Mesendoderm (in vitro differentiated cells): ENCODE measurements around the gene FAM111A.
A peak's percentile ranks its signal among the peaks of the same experiment; 100 is the strongest.

ENCODE experiments used
- DNase-seq: peaks from one replicate; pipeline ENCODE4 v3.0.0; 2013
- H2AK5ac ChIP-seq: 2 replicates; pipeline ENCODE4 v1.6.1; 2013; ENCODE audit warnings: low read length, inconsistent platforms
- H2BK120ac ChIP-seq: 2 replicates; pipeline ENCODE4 v1.6.1; 2013; ENCODE audit warnings: low read depth, mild to moderate bottlenecking, low read length, moderate library complexity, mixed read lengths
- H2BK15ac ChIP-seq: replicated peaks from 2 replicates; pipeline ENCODE4 v1.6.1; 2013; ENCODE audit warnings: low read depth, mild to moderate bottlenecking, moderate library complexity
- H2BK5ac ChIP-seq: 2 replicates; pipeline ENCODE4 v1.6.1; 2013; ENCODE audit warnings: low read length, inconsistent platforms
- H3K18ac ChIP-seq: 2 replicates; pipeline ENCODE4 v1.6.1; 2013; ENCODE audit warnings: mild to moderate bottlenecking, low read length, mixed read lengths
- H3K23ac ChIP-seq: one replicate; pipeline ENCODE4 v1.6.1; 2013; ENCODE audit warnings: low read length
- H3K27ac ChIP-seq: 2 replicates; pipeline ENCODE4 v1.5.1; 2013; ENCODE audit warnings: low read depth, mild to moderate bottlenecking, inconsistent platforms, low read length, moderate library complexity
- H3K27me3 ChIP-seq: 2 replicates; pipeline ENCODE4 v1.6.1; 2013; ENCODE audit warnings: low read length, control low read depth, mild to moderate bottlenecking, inconsistent platforms; ENCODE audit not compliant: insufficient read depth, poor library complexity
- H3K36me3 ChIP-seq: 2 replicates; pipeline ENCODE4 v1.6.1; 2013; ENCODE audit warnings: low read length, inconsistent platforms; ENCODE audit not compliant: control insufficient read depth, insufficient read depth
- H3K4ac ChIP-seq: one replicate; pipeline ENCODE4 v1.6.1; 2013; ENCODE audit warnings: low read depth, mild to moderate bottlenecking, low read length, moderate library complexity
- H3K4me1 ChIP-seq: 2 replicates; pipeline ENCODE4 v1.6.1; 2013; ENCODE audit warnings: low read depth, low read length, inconsistent platforms; ENCODE audit not compliant: control insufficient read depth
- H3K4me2 ChIP-seq: 2 replicates; pipeline ENCODE4 v1.6.1; 2013; ENCODE audit warnings: low read length
- H3K4me3 ChIP-seq: 2 replicates; pipeline ENCODE4 v1.5.1; 2013; ENCODE audit warnings: mild to moderate bottlenecking, low read length
- H3K56ac ChIP-seq: one replicate; pipeline ENCODE4 v1.6.1; 2013; ENCODE audit warnings: low read length
- H3K79me1 ChIP-seq: 2 replicates; pipeline ENCODE4 v1.6.1; 2013; ENCODE audit warnings: low read length, inconsistent platforms
- H3K79me2 ChIP-seq: 2 replicates; pipeline ENCODE4 v1.6.1; 2013; ENCODE audit warnings: mild to moderate bottlenecking, low read length; ENCODE audit not compliant: control insufficient read depth, insufficient read depth
- H3K9ac ChIP-seq: 2 replicates; pipeline ENCODE4 v1.6.1; 2013; ENCODE audit warnings: low read length, inconsistent platforms
- H4K5ac ChIP-seq: one replicate; pipeline ENCODE4 v1.6.1; 2013; ENCODE audit warnings: low read length
- H4K8ac ChIP-seq: one replicate; pipeline ENCODE4 v1.6.1; 2013; ENCODE audit warnings: low read depth, mild to moderate bottlenecking, control low read depth, low read length, moderate library complexity
- WGBS: extraction: QIAGEN DNeasy Blood & Tissue Kit; methylation state at CpG from one replicate; pipeline ENCODE4 v1.1.7; 2013; ENCODE audit warnings: low lambda C conversion rate, missing lambda C conversion rate; ENCODE audit not compliant: insufficient coverage; ENCODE audit errors: extremely low coverage; 5-methylcytosine and 5-hydroxymethylcytosine counted together

The FAM111A gene

DNA sequence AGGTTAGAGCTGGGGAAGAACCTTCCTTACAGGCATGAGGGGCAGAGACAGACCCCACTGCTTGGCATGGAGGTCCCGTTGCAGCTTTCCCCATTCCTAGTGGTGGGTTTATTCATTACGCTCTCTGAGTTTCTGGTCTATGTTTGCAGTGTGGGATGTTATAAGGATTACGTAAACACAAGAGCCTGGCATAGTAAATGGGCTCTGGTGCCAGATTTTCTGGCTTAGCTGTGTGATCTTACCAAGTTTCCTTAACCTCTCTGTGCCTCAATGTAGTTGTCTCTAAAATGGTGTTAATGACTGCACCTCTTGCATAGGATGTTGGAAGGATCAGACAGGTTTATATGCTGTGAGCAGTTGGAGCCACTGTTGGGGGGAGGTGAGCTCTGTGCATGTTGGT lies 44.4 kb downstream of the FAM111A start:
- no peaks in the 10 kb centered on the region for H3K79me1 ChIP-seq
- H3K9ac ChIP-seq, result no peak overlapping the region
- H3K27me3 ChIP-seq, result no peaks in the 10 kb centered on the region
- no CpG with 5 or more reads among the region's 3 CpGs for WGBS
- H4K8ac ChIP-seq, result no peak overlapping the region
- H3K56ac ChIP-seq, result no peak overlapping the region
- no peak overlapping the region for H2BK15ac ChIP-seq
- H2BK5ac ChIP-seq, result no peak overlapping the region
- DNase-seq, result no peak
- no peak overlapping the region for H3K4me2 ChIP-seq
- H3K27ac ChIP-seq, result no peak overlapping the region
- H3K4ac ChIP-seq, result no peak overlapping the region
- no peak overlapping the region for H3K4me3 ChIP-seq
- no peak overlapping the region for H4K5ac ChIP-seq
- no peaks in the 10 kb centered on the region for H3K36me3 ChIP-seq
- H3K18ac ChIP-seq, result no peak overlapping the region
- no peak overlapping the region for H2BK120ac ChIP-seq
- H3K4me1 ChIP-seq, result no peaks in the 10 kb centered on the region
- no peak overlapping the region for H3K23ac ChIP-seq
- H3K79me2 ChIP-seq, result no peaks in the 10 kb centered on the region
- H2AK5ac ChIP-seq, result no peak overlapping the region

DNA sequence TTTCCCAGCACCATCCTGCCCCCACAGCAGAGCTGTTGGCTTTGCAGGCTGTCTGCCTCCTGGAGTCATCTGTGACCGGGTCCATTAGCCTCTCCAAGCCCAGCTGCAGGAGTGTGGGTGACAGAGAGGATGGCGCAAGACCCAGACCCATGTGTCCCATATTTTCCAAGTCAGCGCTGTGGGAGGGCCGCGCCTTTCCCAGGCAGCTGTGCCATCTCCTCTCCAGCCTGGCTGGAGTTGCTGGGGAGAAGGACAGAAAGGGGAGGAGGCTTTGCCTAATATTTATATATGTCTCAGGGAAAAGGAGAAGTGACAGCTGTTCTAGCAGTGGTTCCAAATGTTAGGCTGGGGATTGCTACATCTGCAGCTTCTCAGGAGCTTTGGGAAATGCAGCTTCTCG lies 44.9 kb downstream of the FAM111A start:
- Histone ChIP-seq H3K56ac (no peak overlapping the region), H3K23ac (no peak overlapping the region), H3K4me3 (no peak overlapping the region), H3K18ac (no peak overlapping the region), H3K4ac (no peak overlapping the region), H4K8ac (no peak overlapping the region), H3K79me2 (no peaks in the 10 kb centered on the region), H2AK5ac (no peak overlapping the region), H2BK15ac (no peak overlapping the region), H3K27ac (no peak overlapping the region), H3K9ac (no peak overlapping the region), H3K4me1 (no peaks in the 10 kb centered on the region), H4K5ac (no peak overlapping the region), H3K36me3 (no peaks in the 10 kb centered on the region), H3K4me2 (no peak overlapping the region), H2BK120ac (no peak overlapping the region), H3K27me3 (no peaks in the 10 kb centered on the region), H2BK5ac (no peak overlapping the region), H3K79me1 (no peaks in the 10 kb centered on the region)
- DNase-seq, result no peak
- WGBS, result no CpG with 5 or more reads among the region's 6 CpGs

DNA sequence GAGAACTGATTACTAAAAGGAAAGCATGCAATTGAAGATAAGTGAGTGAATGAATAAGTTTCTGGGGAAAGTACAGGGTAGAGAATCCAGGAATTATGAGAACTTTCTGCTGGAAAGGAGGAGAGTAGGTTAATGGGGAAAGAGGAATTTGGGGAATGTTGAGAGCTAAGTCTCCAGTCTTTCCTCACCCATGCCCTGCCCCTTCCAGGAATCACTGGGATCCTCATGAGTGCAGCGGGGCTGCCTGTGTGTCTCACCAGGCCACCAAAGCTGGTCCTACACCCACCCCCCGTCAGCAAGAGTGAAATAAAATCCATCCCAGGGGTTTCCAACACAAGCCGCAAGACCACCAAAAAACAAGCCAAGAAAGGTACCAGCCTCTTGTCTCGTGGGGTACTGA lies 46.3 kb downstream of the FAM111A start:
- Histone ChIP-seq H3K36me3 (no peaks in the 10 kb centered on the region), H3K18ac (no peak overlapping the region), H2BK15ac (no peak overlapping the region), H3K27ac (no peak overlapping the region), H3K23ac (no peak overlapping the region), H3K4me1 (no peaks in the 10 kb centered on the region), H3K79me1 (no peaks in the 10 kb centered on the region), H4K5ac (no peak overlapping the region), H3K4me2 (no peak overlapping the region), H3K4me3 (no peak overlapping the region), H2BK120ac (no peak overlapping the region), H3K56ac (no peak overlapping the region), H2BK5ac (no peak overlapping the region), H3K4ac (no peak overlapping the region), H3K79me2 (no peaks in the 10 kb centered on the region), H3K27me3 (no peaks in the 10 kb centered on the region), H3K9ac (no peak overlapping the region), H2AK5ac (no peak overlapping the region), H4K8ac (no peak overlapping the region)
- WGBS, result no CpG with 5 or more reads among the region's 4 CpGs
- DNase-seq, result peak; percentile 63

GRCh38 chr11:59189986-59190385 lies 47.3 kb downstream of the FAM111A start:
- WGBS, result no CpG with 5 or more reads among the region's 4 CpGs
- Histone ChIP-seq H2AK5ac (no peak overlapping the region), H2BK120ac (no peak overlapping the region), H3K4me1 (no peaks in the 10 kb centered on the region), H4K8ac (no peak overlapping the region), H3K23ac (no peak overlapping the region), H3K56ac (no peak overlapping the region), H4K5ac (no peak overlapping the region), H2BK15ac (no peak overlapping the region), H3K79me2 (no peaks in the 10 kb centered on the region), H3K9ac (no peak overlapping the region), H3K27ac (no peak overlapping the region), H3K4me2 (no peak overlapping the region), H3K36me3 (no peaks in the 10 kb centered on the region), H3K4ac (no peak overlapping the region), H3K79me1 (no peaks in the 10 kb centered on the region), H3K4me3 (no peak overlapping the region), H2BK5ac (no peak overlapping the region), H3K18ac (no peak overlapping the region), H3K27me3 (no peaks in the 10 kb centered on the region)
- no peak for DNase-seq

DNA sequence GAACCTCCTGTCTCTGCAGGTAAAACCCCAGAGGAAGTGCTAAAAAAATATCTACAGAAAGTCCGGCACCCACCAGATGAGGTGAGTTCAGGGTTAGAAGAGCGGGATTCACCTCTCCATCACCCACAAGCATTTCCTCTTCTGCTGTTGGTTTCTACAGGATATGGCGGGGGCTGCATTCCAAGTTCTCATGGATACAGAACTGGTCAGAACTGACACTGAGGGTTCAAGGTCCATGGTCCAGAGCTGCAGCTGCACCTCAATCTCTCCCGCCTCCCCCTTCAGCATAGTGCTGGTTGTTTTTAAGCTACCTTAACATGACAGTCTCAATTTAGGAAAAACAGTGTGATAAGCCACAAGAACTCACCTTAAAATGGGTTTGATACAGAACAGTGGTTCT lies 48.4 kb downstream of the FAM111A start:
- Histone ChIP-seq H2BK120ac (no peak overlapping the region), H3K23ac (no peak overlapping the region), H2BK5ac (no peak overlapping the region), H4K8ac (no peak overlapping the region), H3K9ac (no peak overlapping the region), H2BK15ac (no peak overlapping the region), H4K5ac (no peak overlapping the region), H3K79me2 (no peaks in the 10 kb centered on the region), H3K36me3 (no peaks in the 10 kb centered on the region), H3K27me3 (no peaks in the 10 kb centered on the region), H3K18ac (no peak overlapping the region), H2AK5ac (no peak overlapping the region), H3K56ac (no peak overlapping the region), H3K4ac (no peak overlapping the region), H3K4me1 (no peaks in the 10 kb centered on the region), H3K27ac (no peak overlapping the region), H3K79me1 (no peaks in the 10 kb centered on the region), H3K4me3 (no peak overlapping the region), H3K4me2 (no peak overlapping the region)
- no peak for DNase-seq
- no CpG with 5 or more reads among the region's 4 CpGs for WGBS

DNA sequence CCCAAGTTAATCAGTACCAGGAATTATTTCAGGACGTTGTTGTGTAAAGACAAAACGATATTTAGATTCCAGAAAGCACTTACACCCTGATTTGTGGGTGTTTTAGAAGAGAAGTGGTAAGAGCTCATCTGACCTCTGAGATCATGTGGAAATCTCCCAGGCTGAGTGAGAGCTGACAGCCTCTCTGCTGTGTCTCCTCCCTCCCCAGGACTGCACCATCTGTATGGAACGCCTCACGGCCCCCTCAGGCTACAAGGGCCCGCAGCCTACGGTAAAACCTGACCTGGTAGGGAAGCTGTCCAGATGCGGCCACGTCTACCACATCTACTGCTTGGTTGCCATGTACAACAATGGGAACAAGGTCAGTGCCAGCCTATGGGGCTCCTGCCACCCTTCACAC lies 49.2 kb downstream of the FAM111A start:
- no peaks in the 10 kb centered on the region for H3K27me3 ChIP-seq
- no peak overlapping the region for H3K9ac ChIP-seq
- H2AK5ac ChIP-seq, result no peak overlapping the region
- DNase-seq, result no peak
- no peak overlapping the region for H2BK120ac ChIP-seq
- H3K56ac ChIP-seq, result no peak overlapping the region
- no peaks in the 10 kb centered on the region for H3K79me2 ChIP-seq
- H3K4me1 ChIP-seq, result no peaks in the 10 kb centered on the region
- H4K5ac ChIP-seq, result no peak overlapping the region
- no peak overlapping the region for H3K4me3 ChIP-seq
- no peak overlapping the region for H3K4ac ChIP-seq
- WGBS, result no CpG with 5 or more reads among the region's 8 CpGs
- no peaks in the 10 kb centered on the region for H3K36me3 ChIP-seq
- H3K4me2 ChIP-seq, result no peak overlapping the region
- no peak overlapping the region for H2BK15ac ChIP-seq
- no peak overlapping the region for H2BK5ac ChIP-seq
- no peak overlapping the region for H3K27ac ChIP-seq
- no peak overlapping the region for H3K23ac ChIP-seq
- H3K18ac ChIP-seq, result no peak overlapping the region
- H4K8ac ChIP-seq, result no peak overlapping the region
- no peaks in the 10 kb centered on the region for H3K79me1 ChIP-seq
